ENCODE measurements around the gene KCNH5. TPM values are rescaled to one million over a fixed set of nuclear protein-coding genes. Genes with fewer than 3 reads are reported as not detected.
"Not testable (repeated sequence)": the region's sequence is repeated elsewhere in the genome, so short reads cannot be mapped to it uniquely, and the experiment has no call there.

KCNH5 gene
- total and polyA plus RNA-seq, 2 experiments from 2014 or later: 0.36 to 1.3 TPM

DNA sequence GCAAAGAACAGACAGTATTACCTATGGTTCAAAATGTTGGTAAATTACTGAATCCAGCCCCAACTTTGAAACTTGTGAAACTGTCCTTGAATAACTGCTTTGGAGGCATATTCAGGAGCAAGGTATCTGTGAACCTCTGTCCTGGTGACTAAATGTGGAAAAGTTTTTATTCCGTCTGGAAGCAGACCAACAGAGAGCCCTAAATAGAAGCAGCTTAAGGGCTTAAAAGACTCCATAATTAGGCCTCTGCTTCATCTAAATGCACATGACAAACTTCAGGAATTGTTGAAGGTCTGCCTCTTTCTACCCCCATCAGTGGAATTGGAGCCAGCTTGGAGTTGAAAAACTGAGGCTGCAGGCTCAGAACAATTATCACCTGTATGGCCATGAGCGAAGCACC lies 276.5 kb downstream of the KCNH5 start:
- H3K27me3 ChIP-seq: no peaks in the 10 kb centered on the region
- DNase-seq (ENCODE audit: low spot score): no peak

DNA sequence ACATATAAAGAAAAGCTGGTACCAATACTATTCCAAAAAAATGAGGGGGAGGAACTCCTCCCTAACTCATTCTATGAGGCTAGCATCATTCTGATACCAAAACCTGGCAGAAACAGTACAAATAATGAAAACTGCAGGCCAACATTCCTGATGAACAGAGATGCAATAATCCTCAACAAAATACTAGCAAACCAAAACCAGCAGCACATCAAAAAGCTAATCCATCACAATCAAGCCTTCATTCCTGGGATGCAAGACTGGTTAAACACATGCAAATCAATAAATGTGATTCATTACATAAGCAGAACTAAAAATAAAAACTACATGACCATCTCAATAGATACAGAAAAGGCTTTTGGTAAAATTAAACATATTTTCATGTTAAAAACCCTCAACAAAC lies 281.3 kb downstream of the KCNH5 start:
- Histone ChIP-seq H3K9me2 (replicated peaks; ENCODE audit: insufficient read depth) (no peaks in the 10 kb centered on the region), H3K9me3 (ENCODE audit: low read depth) (no peaks in the 10 kb centered on the region), H3K79me2 (no peaks in the 10 kb centered on the region), H3K4me1 (ENCODE audit: insufficient read depth) (no peaks in the 10 kb centered on the region), H2AFZ (no peak overlapping the region), H3K27me3 (no peaks in the 10 kb centered on the region), H4K20me1 (ENCODE audit: insufficient read depth, poor library complexity, severe bottlenecking) (no peaks in the 10 kb centered on the region), H3K4me3 (no peak overlapping the region), H3K4me2 (no peak overlapping the region), H3K27ac (no peak overlapping the region), H3K36me3 (replicated peaks; ENCODE audit: insufficient read depth, low read depth) (no peaks in the 10 kb centered on the region)
- no peak for DNase-seq (ENCODE audit: low spot score)
- no peak for TF ChIP-seq EZH2 (IDR thresholded peaks at IDR 0.05; ENCODE audit: borderline replicate concordance)
- TF ChIP-seq EZH2phosphoT487 (IDR thresholded peaks at IDR 0.05; ENCODE audit: low read depth, severe bottlenecking, unreplicated experiment): no peak
- TF ChIP-seq, protein P1, sequence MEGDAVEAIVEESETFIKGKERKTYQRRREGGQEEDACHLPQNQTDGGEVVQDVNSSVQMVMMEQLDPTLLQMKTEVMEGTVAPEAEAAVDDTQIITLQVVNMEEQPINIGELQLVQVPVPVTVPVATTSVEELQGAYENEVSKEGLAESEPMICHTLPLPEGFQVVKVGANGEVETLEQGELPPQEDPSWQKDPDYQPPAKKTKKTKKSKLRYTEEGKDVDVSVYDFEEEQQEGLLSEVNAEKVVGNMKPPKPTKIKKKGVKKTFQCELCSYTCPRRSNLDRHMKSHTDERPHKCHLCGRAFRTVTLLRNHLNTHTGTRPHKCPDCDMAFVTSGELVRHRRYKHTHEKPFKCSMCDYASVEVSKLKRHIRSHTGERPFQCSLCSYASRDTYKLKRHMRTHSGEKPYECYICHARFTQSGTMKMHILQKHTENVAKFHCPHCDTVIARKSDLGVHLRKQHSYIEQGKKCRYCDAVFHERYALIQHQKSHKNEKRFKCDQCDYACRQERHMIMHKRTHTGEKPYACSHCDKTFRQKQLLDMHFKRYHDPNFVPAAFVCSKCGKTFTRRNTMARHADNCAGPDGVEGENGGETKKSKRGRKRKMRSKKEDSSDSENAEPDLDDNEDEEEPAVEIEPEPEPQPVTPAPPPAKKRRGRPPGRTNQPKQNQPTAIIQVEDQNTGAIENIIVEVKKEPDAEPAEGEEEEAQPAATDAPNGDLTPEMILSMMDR (IDR thresholded peaks at IDR 0.05; ENCODE audit: poor library complexity): no peak

More for the DNA sequence above, 276.5 kb downstream of the KCNH5 start:
- Histone ChIP-seq H3K9me3 (ENCODE audit: low read depth) (no peaks in the 10 kb centered on the region), H3K9me2 (replicated peaks; ENCODE audit: insufficient read depth) (no peaks in the 10 kb centered on the region), H3K36me3 (replicated peaks; ENCODE audit: insufficient read depth, low read depth) (no peaks in the 10 kb centered on the region), H3K79me2 (no peaks in the 10 kb centered on the region), H3K4me1 (ENCODE audit: insufficient read depth) (no peaks in the 10 kb centered on the region), H3K4me2 (no peak overlapping the region), H3K27ac (no peak overlapping the region), H2AFZ (no peak overlapping the region), H3K4me3 (no peak overlapping the region), H4K20me1 (ENCODE audit: insufficient read depth, poor library complexity, severe bottlenecking) (no peaks in the 10 kb centered on the region)
- no peak for TF ChIP-seq EZH2phosphoT487 (IDR thresholded peaks at IDR 0.05; ENCODE audit: low read depth, severe bottlenecking, unreplicated experiment)
- TF ChIP-seq, protein P1 (IDR thresholded peaks at IDR 0.05; ENCODE audit: poor library complexity): no peak
- TF ChIP-seq EZH2 (IDR thresholded peaks at IDR 0.05; ENCODE audit: borderline replicate concordance): no peak
- WGBS (ENCODE audit: low lambda C conversion rate, missing lambda C conversion rate): 84% methylated on average over 2 of the region's 2 CpGs

DNA sequence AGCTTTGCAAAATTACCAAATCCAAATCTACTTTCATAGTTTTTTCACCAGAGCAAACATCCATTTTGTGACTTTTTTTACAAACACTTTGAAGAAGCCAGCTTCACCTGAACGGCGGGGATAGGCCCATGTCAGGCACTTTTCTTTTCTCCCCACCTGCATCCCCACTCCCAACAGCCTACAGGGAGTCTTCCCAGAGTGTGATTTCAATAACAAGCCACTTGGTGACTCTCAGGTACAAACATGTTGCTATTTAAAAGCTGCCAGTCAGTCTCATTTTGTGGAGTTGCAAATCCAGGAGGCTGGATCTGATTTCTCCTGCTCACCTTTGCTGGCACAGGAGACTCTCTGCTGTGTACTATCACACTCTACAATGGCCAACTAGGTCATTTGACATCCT lies 285.5 kb downstream of the KCNH5 start:
- no peaks in the 10 kb centered on the region for H3K9me2 ChIP-seq (replicated peaks; ENCODE audit: insufficient read depth)
- no peak overlapping the region for H3K4me2 ChIP-seq
- peaks cover 4% of the 10 kb centered on the region for H3K9me3 ChIP-seq (ENCODE audit: low read depth)
- H3K4me1 ChIP-seq (ENCODE audit: insufficient read depth): no peaks in the 10 kb centered on the region
- no peak overlapping the region for H3K27ac ChIP-seq
- TF ChIP-seq EZH2 (IDR thresholded peaks at IDR 0.05; ENCODE audit: borderline replicate concordance): no peak
- TF ChIP-seq, protein P1 (IDR thresholded peaks at IDR 0.05; ENCODE audit: poor library complexity): no peak
- no peaks in the 10 kb centered on the region for H3K79me2 ChIP-seq
- no peaks in the 10 kb centered on the region for H3K27me3 ChIP-seq
- no peak for DNase-seq (ENCODE audit: low spot score)
- no peak overlapping the region for H2AFZ ChIP-seq
- H3K4me3 ChIP-seq: no peak overlapping the region
- WGBS (ENCODE audit: low lambda C conversion rate, missing lambda C conversion rate): 70% methylated on average over 2 of the region's 2 CpGs
- no peaks in the 10 kb centered on the region for H3K36me3 ChIP-seq (replicated peaks; ENCODE audit: insufficient read depth, low read depth)
- H4K20me1 ChIP-seq (ENCODE audit: insufficient read depth, poor library complexity, severe bottlenecking): no peaks in the 10 kb centered on the region

DNA sequence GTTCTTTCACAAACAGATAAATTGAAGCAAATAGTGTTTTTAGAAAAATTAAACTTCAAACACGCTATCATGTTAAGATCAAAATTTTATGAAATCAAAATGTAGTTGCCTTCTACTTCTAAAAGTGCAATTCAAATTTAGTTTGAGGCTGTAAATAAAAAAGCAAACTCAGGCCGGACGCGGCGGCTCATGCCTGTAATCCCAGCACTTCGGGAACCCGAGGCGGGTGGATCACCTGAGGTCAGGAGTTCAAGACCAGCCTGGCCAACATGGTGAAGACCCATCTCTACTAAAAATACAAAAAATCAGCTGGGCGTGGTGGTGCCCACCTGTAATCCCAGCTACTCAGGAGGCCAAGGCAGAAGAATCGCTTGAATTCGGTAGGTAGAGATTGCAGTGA lies 298.4 kb downstream of the KCNH5 start:
- H3K27me3 ChIP-seq; H3K9me2 ChIP-seq (replicated peaks; ENCODE audit: insufficient read depth); H3K4me1 ChIP-seq (ENCODE audit: insufficient read depth); H3K36me3 ChIP-seq (replicated peaks; ENCODE audit: insufficient read depth, low read depth); DNase-seq (ENCODE audit: low spot score); H3K4me3 ChIP-seq; H3K79me2 ChIP-seq; H3K27ac ChIP-seq; H4K20me1 ChIP-seq (ENCODE audit: insufficient read depth, poor library complexity, severe bottlenecking); H3K9me3 ChIP-seq (ENCODE audit: low read depth); H2AFZ ChIP-seq; H3K4me2 ChIP-seq: not testable (repeated sequence)
- 98% methylated on average over 11 of the region's 11 CpGs for WGBS (ENCODE audit: low lambda C conversion rate, missing lambda C conversion rate)

All from hepatocyte (in vitro differentiated cells).